SK-N-SH treated with all-trans-retinoic acid at 6 μM for 48 hours (cell line): Measurements from ENCODE around the gene PODXL2.

ENCODE experiments used
- ATAC-seq: fragments of 200-7000 bp; cut with Tn5 transposase; 3 replicates; pipeline ENCODE4 v1.9.1; 2020; ENCODE audit warnings: mild to moderate bottlenecking, moderate library complexity
- BACH2 ChIP-seq: fragments of 250-450 bp; sonication (Bioruptor Pico); IDR thresholded peaks from 2 replicates; pipeline ENCODE4 v1.9.0; 2021; ENCODE audit warnings: mild to moderate bottlenecking, borderline replicate concordance
- CREB5 ChIP-seq: fragments of 250-450 bp; sonication (Bioruptor Pico); IDR thresholded peaks from 2 replicates; pipeline ENCODE4 v1.5.1; 2020; ENCODE audit warnings: low read depth, mild to moderate bottlenecking, moderate library complexity
- CSDC2 ChIP-seq: fragments of 250-450 bp; sonication (Bioruptor Pico); IDR thresholded peaks from 2 replicates; pipeline ENCODE4 v1.5.0; 2020; ENCODE audit warnings: mild to moderate bottlenecking, moderate library complexity
- CSRNP3 ChIP-seq: fragments of 250-450 bp; sonication (Bioruptor Pico); IDR thresholded peaks from 2 replicates; pipeline ENCODE4 v1.5.1; 2021; ENCODE audit warnings: mild to moderate bottlenecking, moderate library complexity
- ESRRG ChIP-seq: fragments of 250-450 bp; sonication (Bioruptor Pico); IDR thresholded peaks from 2 replicates; pipeline ENCODE4 v1.6.1; 2021; ENCODE audit warnings: mild to moderate bottlenecking
- GLIS3 ChIP-seq: fragments of 250-450 bp; sonication (Bioruptor Pico); IDR thresholded peaks from 2 replicates; pipeline ENCODE4 v1.5.0; 2020; ENCODE audit warnings: mild to moderate bottlenecking, moderate library complexity
- ISL1 ChIP-seq: fragments of 250-450 bp; sonication (Bioruptor Pico); IDR thresholded peaks from 2 replicates; pipeline ENCODE4 v2.1.2; 2022; ENCODE audit warnings: mild to moderate bottlenecking, moderate library complexity
- PATZ1 ChIP-seq: fragments of 250-450 bp; sonication (Bioruptor Pico); IDR thresholded peaks from 2 replicates; pipeline ENCODE4 v1.8.0; 2020; ENCODE audit warnings: mild to moderate bottlenecking, moderate library complexity, borderline replicate concordance
- POU6F1 ChIP-seq: fragments of 250-450 bp; sonication (Bioruptor Pico); IDR thresholded peaks from 2 replicates; pipeline ENCODE4 v1.8.0; 2021; ENCODE audit warnings: low read depth, mild to moderate bottlenecking, moderate library complexity, borderline replicate concordance
- RARB ChIP-seq: fragments of 250-450 bp; sonication (Bioruptor Pico); IDR thresholded peaks from 2 replicates; pipeline ENCODE4 v1.8.0; 2021; ENCODE audit warnings: mild to moderate bottlenecking, moderate library complexity
- TCF4 ChIP-seq: fragments of 250-450 bp; sonication (Bioruptor Pico); IDR thresholded peaks from 2 replicates; pipeline ENCODE4 v1.8.0; 2021; ENCODE audit warnings: mild to moderate bottlenecking, moderate library complexity, borderline replicate concordance
- ZC3H10 ChIP-seq: fragments of 250-450 bp; sonication (Bioruptor Pico); IDR thresholded peaks from 2 replicates; pipeline ENCODE4 v1.5.1; 2021; ENCODE audit warnings: mild to moderate bottlenecking, moderate library complexity
- ZFP3 ChIP-seq: fragments of 250-450 bp; sonication (Bioruptor Pico); IDR thresholded peaks from 2 replicates; pipeline ENCODE4 v1.5.0; 2020; ENCODE audit warnings: mild to moderate bottlenecking, moderate library complexity
- ZNF70 ChIP-seq: fragments of 450-650 bp; formaldehyde crosslinking; IDR thresholded peaks from 2 replicates; pipeline ENCODE4 v1.5.0; 2020; ENCODE audit warnings: mild to moderate bottlenecking, moderate library complexity
- ZNF8 ChIP-seq: fragments of 450-650 bp; formaldehyde crosslinking; IDR thresholded peaks from 2 replicates; pipeline ENCODE4 v1.5.0; 2020; ENCODE audit warnings: mild to moderate bottlenecking, moderate library complexity

PODXL2 gene

GRCh38 chr3:127628788-127629466 is at the start of gene PODXL2:
TSS of gene PODXL2 (plus strand) at chr3:127629185. CDS start at chr3:127629220, 35 bp downstream.
- TF ChIP-seq ZNF8 (CRISPR knock-in tag) (0 out of 2 replicates have a peak, but pooled peaks have one; percentile 39), CSDC2 (CRISPR knock-in tag) (no peak)
- peak; percentile 70 for ATAC-seq

- no peak for TF ChIP-seq ZC3H10 (CRISPR knock-in tag)
- TF ChIP-seq ESRRG (CRISPR knock-in tag): no peak
- no peak for TF ChIP-seq CREB5
- no peak for TF ChIP-seq PATZ1 (CRISPR knock-in tag)
- TF ChIP-seq POU6F1 (CRISPR knock-in tag): no peak
- no peak for TF ChIP-seq ZFP3 (CRISPR knock-in tag)
- no peak for TF ChIP-seq CSDC2 (CRISPR knock-in tag)
- TF ChIP-seq BACH2: no peak
- TF ChIP-seq ZNF8 (CRISPR knock-in tag): no peak
- TF ChIP-seq RARB (CRISPR knock-in tag): no peak
- no peak for TF ChIP-seq ZNF70 (CRISPR knock-in tag)
- TF ChIP-seq TCF4 (CRISPR knock-in tag): no peak
- ATAC-seq: no peak
Measured at GRCh38 chr3:127580327-127581060, 48.5 kb upstream of the PODXL2 start.

GRCh38 chr3:127584734-127585133 is 44.3 kb upstream of the PODXL2 start:
- TF ChIP-seq ZC3H10 (CRISPR knock-in tag): no peak
- no peak for ATAC-seq

GRCh38 chr3:127585163-127585812 is 43.7 kb upstream of the PODXL2 start:
- ATAC-seq: no peak
- no peak for TF ChIP-seq ZC3H10 (CRISPR knock-in tag)
- no peak for TF ChIP-seq GLIS3 (CRISPR knock-in tag)
- no peak for TF ChIP-seq ZNF8 (CRISPR knock-in tag)
- no peak for TF ChIP-seq ESRRG (CRISPR knock-in tag)
- TF ChIP-seq ZNF70 (CRISPR knock-in tag): no peak

GRCh38 chr3:127585813-127586413 is 43.1 kb upstream of the PODXL2 start:
- TF ChIP-seq ISL1 (CRISPR knock-in tag): no peak
- no peak for ATAC-seq

- no peak for ATAC-seq
- TF ChIP-seq PATZ1 (CRISPR knock-in tag): no peak
- no peak for TF ChIP-seq ZFP3 (CRISPR knock-in tag)
- no peak for TF ChIP-seq CSRNP3 (CRISPR knock-in tag)
Measured at GRCh38 chr3:127587876-127588275, 41.1 kb upstream of the PODXL2 start.
